Ovary (tissue), 9 donors: ENCODE results near the gene KIAA1217. TPM values are rescaled to one million over a fixed set of nuclear protein-coding genes. Genes with fewer than 3 reads are reported as not detected.
"Not testable (repeated sequence)": the region's sequence is repeated elsewhere in the genome, so short reads cannot be mapped to it uniquely, and the experiment has no call there.

Experiments used
- DNase-seq, 5 donors: peaks; one replicate each; pipeline ENCODE4 v3.0.0-alpha.2; 2019 to 2020
- H3K27ac ChIP-seq, 2 donors: fragments of 200-600 bp; one replicate each; pipeline versions ENCODE4 v1.5.1 to v1.8.0; 2019 to 2022
- H3K27me3 ChIP-seq: fragments of 200-600 bp; one replicate; pipeline ENCODE4 v1.8.0; 2022
- H3K36me3 ChIP-seq: fragments of 200-600 bp; sonication (generic); one replicate; pipeline ENCODE4 v1.5.1; 2019
- H3K4me1 ChIP-seq: one replicate; pipeline ENCODE4 v1.8.1; 2013; ENCODE audit warnings: mild to moderate bottlenecking, moderate library complexity; ENCODE audit not compliant: insufficient read depth
- H3K4me3 ChIP-seq: fragments of 200-600 bp; sonication (generic); one replicate; pipeline ENCODE4 v1.5.1; 2017
- H3K9me3 ChIP-seq, 2 donors: fragments of 200-600 bp in 1 of 2; sonication (generic) in 1 of 2; one replicate each; pipeline versions ENCODE4 v1.5.1 to v1.8.1; 2013 to 2019; ENCODE audit warnings: mild to moderate bottlenecking in 1 of 2, moderate library complexity in 1 of 2
- CTCF ChIP-seq, 3 donors: fragments of 450-650 bp in 2 of 3; fragments of 200-600 bp in 1 of 3; IDR thresholded peaks; one replicate each; pipeline versions ENCODE4 v1.5.1 to v1.8.0; 2016 to 2022; ENCODE audit warnings: antibody characterized with exemption in 3 of 3, mild to moderate bottlenecking in 1 of 3
- EP300 ChIP-seq: sonication (generic); formaldehyde crosslinking; IDR thresholded peaks from one replicate; pipeline ENCODE4 v1.6.1; 2017; ENCODE audit warnings: antibody characterized with exemption
- POLR2A ChIP-seq: fragments of 450-650 bp; IDR thresholded peaks from one replicate; pipeline ENCODE4 v1.6.1; 2017; ENCODE audit warnings: antibody characterized with exemption, mild to moderate bottlenecking, moderate library complexity
- WGBS, 3 donors: extraction: QIAGEN DNeasy Blood & Tissue Kit in 1 of 3; methylation state at CpG; one replicate each; pipeline versions ENCODE4 v1.1.5 to v1.1.7; 2013 to 2017; 5-methylcytosine and 5-hydroxymethylcytosine counted together
- intact Hi-C, 4 donors: fragments of 100-400 bp; cut with DNase I; formaldehyde crosslinking; loops; one replicate each; pipeline versions ENCODE4 v1.11.0 to v1.15.1; 2022 to 2023
- polyA plus RNA-seq, 2 donors: library from polyadenylated mRNA; stranded (reverse); fragments of 200-250 nt in 1 of 2; fragments of 350-450 nt in 1 of 2; fragmentation: Illumina TruSeq in 1 of 2; extraction: RNeasy Lipid Tissue Mini Kit (QIAGEN cat#74804) in 1 of 2; gene quantifications; one replicate each; pipeline ENCODE4 v1.2.3, GENCODE V29; 2013 to 2014
- total RNA-seq, 7 donors: library from RNA; depleted of rRNA in 2 of 7; stranded (reverse); fragments of >200 nt in 2 of 7; fragmentation: NEBNext Ultra II Directional in 3 of 7; extraction: Animal tissue kit (Norgen Biotek cat#: 25700) in 3 of 7; gene quantifications; one replicate each; pipeline versions ENCODE4 v1.1.0 to v1.2.4, GENCODE V29; 2016 to 2023
- donor health status: DM: no; HTN: no; CAD: no; lungs with moderate emphysema.
- donor health status: DM: no; HTN: no; CAD: no.
- donor health status: Bipolar disorder and iron deficiency.
- donor health status: DM: yes; HTN: yes; CAD: no.
- donor health status: DM: no; HTN: no; CAD: no.
- donor health status: DM: yes; HTN: yes; CAD: no.

The KIAA1217 gene
- total and polyA plus RNA-seq, 9 donors, result 7.2 to 47.1 (median 23.0) TPM

GRCh38 chr10:24350070-24350921 is 141.4 kb downstream of the KIAA1217 start:
- no peak for DNase-seq
- Histone ChIP-seq H3K9me3 (no peaks in the 10 kb centered on the region), H3K27me3 (no peaks in the 10 kb centered on the region), H3K36me3 (no peaks in the 10 kb centered on the region), H3K4me3 (no peak overlapping the region), H3K4me1 (peaks cover 3% of the 10 kb centered on the region), H3K27ac (peak overlapping the region in 1 of 2 donors; percentile 14)
- WGBS, 3 donors, result 46 to 50% (median 47%) methylated on average over 9 of the region's 9 CpGs
- TF ChIP-seq POLR2A (no peak), CTCF (IDR thresholded peaks at IDR 0.05) (no peak), EP300 (no peak)
- intact Hi-C loops, result loop anchor here in 1 of 4 donors (10.0 kb wide), 1 partner anchor 155 kb away; no protein-coding TSS in a partner anchor

- H3K36me3 ChIP-seq, DNase-seq, H3K27ac ChIP-seq, H3K4me3 ChIP-seq, H3K27me3 ChIP-seq, H3K9me3 ChIP-seq, H3K4me1 ChIP-seq: not testable (repeated sequence)
- WGBS, 3 donors, result 92 to 96% (median 95%) methylated on average over 7 of the region's 7 CpGs
- intact Hi-C loops, result loop anchor here in 1 of 4 donors (10.0 kb wide), 1 partner anchor 156 kb away; no protein-coding TSS in a partner anchor
Measured at GRCh38 chr10:24350922-24351225, 141.9 kb downstream of the KIAA1217 start.

GRCh38 chr10:24351961-24352360 is 143.0 kb downstream of the KIAA1217 start:
- no peaks in the 10 kb centered on the region for H3K36me3 ChIP-seq
- H3K4me1 ChIP-seq, result peaks cover 3% of the 10 kb centered on the region
- no peaks in the 10 kb centered on the region for H3K9me3 ChIP-seq
- H3K27ac ChIP-seq, result no peak overlapping the region
- WGBS, 3 donors, result 91 to 93% (median 92%) methylated on average over 4 of the region's 4 CpGs
- DNase-seq, result no peak
- TF ChIP-seq POLR2A (no peak), CTCF (IDR thresholded peaks at IDR 0.05) (no peak), EP300 (no peak)
- intact Hi-C loops, result loop anchor here in 1 of 4 donors (10.0 kb wide), 1 partner anchor 157 kb away; no protein-coding TSS in a partner anchor
- no peak overlapping the region for H3K4me3 ChIP-seq
- H3K27me3 ChIP-seq, result no peaks in the 10 kb centered on the region

GRCh38 chr10:24352399-24352798 is 143.5 kb downstream of the KIAA1217 start:
- peaks cover 3% of the 10 kb centered on the region for H3K4me1 ChIP-seq
- TF ChIP-seq EP300 (no peak), POLR2A (no peak), CTCF (IDR thresholded peaks at IDR 0.05) (no peak)
- no peak for DNase-seq
- H3K36me3 ChIP-seq, result no peaks in the 10 kb centered on the region
- WGBS, 3 donors, result 63 to 68% (median 63%) methylated on average over 2 of the region's 2 CpGs
- H3K9me3 ChIP-seq, result no peaks in the 10 kb centered on the region
- H3K4me3 ChIP-seq, result no peak overlapping the region
- H3K27me3 ChIP-seq, result no peaks in the 10 kb centered on the region
- intact Hi-C loops, result loop anchor here in 1 of 4 donors (10.0 kb wide), 1 partner anchor 158 kb away; no protein-coding TSS in a partner anchor
- no peak overlapping the region for H3K27ac ChIP-seq

- Histone ChIP-seq H3K27me3 (no peaks in the 10 kb centered on the region), H3K36me3 (no peaks in the 10 kb centered on the region), H3K4me1 (peaks cover 3% of the 10 kb centered on the region), H3K4me3 (no peak overlapping the region), H3K9me3 (no peaks in the 10 kb centered on the region), H3K27ac (no peak overlapping the region)
- intact Hi-C loops, result loop anchor here in 1 of 4 donors (10.0 kb wide), 1 partner anchor 159 kb away; no protein-coding TSS in a partner anchor
- WGBS, 3 donors, result 23 to 53% (median 35%) methylated on average over 6 of the region's 6 CpGs
- TF ChIP-seq CTCF (IDR thresholded peaks at IDR 0.05) (no peak), EP300 (no peak), POLR2A (no peak)
- no peak for DNase-seq
Measured at GRCh38 chr10:24353319-24353718, 144.4 kb downstream of the KIAA1217 start.
